HG03378 (cell line): ENCODE results near the gene PLEKHA7.

Experiments
- ATAC-seq: cut with Tn5 transposase; IDR thresholded peaks from one replicate; pipeline ENCODE4 v1.9.1; 2021; ENCODE audit warnings: mild to moderate bottlenecking, moderate library complexity; ENCODE audit not compliant: unreplicated experiment

Gene PLEKHA7

GRCh38 chr11:16946477-16947282 lies 67.5 kb downstream of the PLEKHA7 start:
- ATAC-seq, result peak; percentile 73

GRCh38 chr11:16945671-16946469 lies 68.3 kb downstream of the PLEKHA7 start:
- peak; percentile 82 for ATAC-seq

GRCh38 chr11:16942911-16943310 lies 71.3 kb downstream of the PLEKHA7 start:
- ATAC-seq, result no peak

GRCh38 chr11:16942342-16942741 lies 71.9 kb downstream of the PLEKHA7 start:
- ATAC-seq, result no peak

- ATAC-seq, result no peak
Observed at GRCh38 chr11:16941935-16942334, 72.3 kb downstream of the PLEKHA7 start.

- no peak for ATAC-seq
Observed at GRCh38 chr11:16938061-16938460, 76.2 kb downstream of the PLEKHA7 start.

- no peak for ATAC-seq
Observed at GRCh38 chr11:16936643-16937042, 77.6 kb downstream of the PLEKHA7 start.

- ATAC-seq, result peak; percentile 63
Observed at GRCh38 chr11:16935518-16936302, 78.5 kb downstream of the PLEKHA7 start.

- ATAC-seq, result no peak
Observed at GRCh38 chr11:16933756-16934603, 80.2 kb downstream of the PLEKHA7 start.

- no peak for ATAC-seq
Observed at GRCh38 chr11:16933291-16933690, 80.9 kb downstream of the PLEKHA7 start.

- ATAC-seq, result no peak
Observed at GRCh38 chr11:16928044-16928443, 86.2 kb downstream of the PLEKHA7 start.

- no peak for ATAC-seq
Observed at GRCh38 chr11:16926883-16927626, 87.2 kb downstream of the PLEKHA7 start.

GRCh38 chr11:16925561-16926065 lies 88.6 kb downstream of the PLEKHA7 start:
- no peak for ATAC-seq

GRCh38 chr11:16924826-16925560 lies 89.2 kb downstream of the PLEKHA7 start:
- peak; percentile 9 for ATAC-seq

GRCh38 chr11:16924462-16924825 lies 89.8 kb downstream of the PLEKHA7 start:
- ATAC-seq, result peak; percentile 47

- ATAC-seq, result peak; percentile 47
Observed at GRCh38 chr11:16923987-16924386, 90.2 kb downstream of the PLEKHA7 start.

GRCh38 chr11:16921668-16922067 lies 92.5 kb downstream of the PLEKHA7 start:
- ATAC-seq, result no peak

- ATAC-seq, result no peak
Observed at GRCh38 chr11:16921019-16921418, 93.2 kb downstream of the PLEKHA7 start.

- no peak for ATAC-seq
Observed at GRCh38 chr11:16920559-16920958, 93.7 kb downstream of the PLEKHA7 start.
